ENCODE measurements around the gene MAMLD1.
"Not testable (repeated sequence)": the region's sequence is repeated elsewhere in the genome, so short reads cannot be mapped to it uniquely, and the experiment has no call there.

MAMLD1 gene, protein sequence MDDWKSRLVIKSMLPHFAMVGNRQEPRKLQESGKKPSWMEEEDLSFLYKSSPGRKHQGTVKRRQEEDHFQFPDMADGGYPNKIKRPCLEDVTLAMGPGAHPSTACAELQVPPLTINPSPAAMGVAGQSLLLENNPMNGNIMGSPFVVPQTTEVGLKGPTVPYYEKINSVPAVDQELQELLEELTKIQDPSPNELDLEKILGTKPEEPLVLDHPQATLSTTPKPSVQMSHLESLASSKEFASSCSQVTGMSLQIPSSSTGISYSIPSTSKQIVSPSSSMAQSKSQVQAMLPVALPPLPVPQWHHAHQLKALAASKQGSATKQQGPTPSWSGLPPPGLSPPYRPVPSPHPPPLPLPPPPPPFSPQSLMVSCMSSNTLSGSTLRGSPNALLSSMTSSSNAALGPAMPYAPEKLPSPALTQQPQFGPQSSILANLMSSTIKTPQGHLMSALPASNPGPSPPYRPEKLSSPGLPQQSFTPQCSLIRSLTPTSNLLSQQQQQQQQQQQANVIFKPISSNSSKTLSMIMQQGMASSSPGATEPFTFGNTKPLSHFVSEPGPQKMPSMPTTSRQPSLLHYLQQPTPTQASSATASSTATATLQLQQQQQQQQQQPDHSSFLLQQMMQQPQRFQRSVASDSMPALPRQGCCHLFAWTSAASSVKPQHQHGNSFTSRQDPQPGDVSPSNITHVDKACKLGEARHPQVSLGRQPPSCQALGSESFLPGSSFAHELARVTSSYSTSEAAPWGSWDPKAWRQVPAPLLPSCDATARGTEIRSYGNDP

DNA sequence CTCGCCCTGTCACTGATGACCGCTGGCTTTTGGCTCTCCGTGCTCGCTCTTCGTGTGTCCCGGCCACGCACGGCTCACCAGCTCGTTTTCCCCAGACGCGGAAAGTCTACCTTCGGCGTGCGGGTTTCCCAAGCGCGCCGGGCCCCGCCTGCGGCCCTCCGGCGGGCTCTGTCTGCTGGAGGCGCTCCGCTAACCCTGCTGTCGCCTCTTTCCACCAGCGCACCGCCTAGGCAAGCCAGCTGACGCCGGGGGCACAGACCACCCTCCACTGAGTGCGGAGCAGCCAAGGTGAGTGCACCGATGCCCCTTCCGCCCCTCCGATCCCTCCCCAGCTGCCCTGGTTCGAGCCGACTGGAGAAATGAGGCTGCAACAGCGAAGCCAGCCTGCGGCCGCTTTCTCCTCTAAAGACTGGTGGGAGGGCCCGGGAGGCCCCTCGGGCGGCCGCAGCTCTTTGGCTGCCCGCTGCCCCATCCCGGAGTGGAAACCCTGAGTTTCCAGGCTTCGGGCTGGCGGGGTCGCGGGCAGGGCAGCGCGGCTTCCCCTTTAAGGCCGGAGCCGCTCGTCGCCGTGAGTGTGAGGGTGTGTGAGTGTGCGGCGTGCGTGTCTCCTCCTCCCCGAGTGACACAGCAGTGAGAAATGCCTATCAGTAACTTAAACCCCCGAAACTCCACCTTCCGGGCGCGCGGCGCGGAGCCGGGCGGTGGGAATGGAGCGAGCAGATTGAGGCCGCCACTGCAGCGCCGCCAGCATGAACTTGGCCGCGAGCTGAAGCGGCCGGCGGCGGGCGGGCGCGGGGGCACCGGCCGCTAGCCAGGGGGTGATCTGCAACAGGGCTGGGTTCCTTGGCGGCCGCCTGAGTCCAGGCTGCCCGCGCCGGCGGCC, at the start of gene MAMLD1:
MAMLD1 (plus strand) TSS at position 719 of the 883 bp plus-strand sequence. CDS start 82,200 bp downstream, outside the sequence.
- peak; percentile 70 to 81 (median 80) for DNase-seq

DNA sequence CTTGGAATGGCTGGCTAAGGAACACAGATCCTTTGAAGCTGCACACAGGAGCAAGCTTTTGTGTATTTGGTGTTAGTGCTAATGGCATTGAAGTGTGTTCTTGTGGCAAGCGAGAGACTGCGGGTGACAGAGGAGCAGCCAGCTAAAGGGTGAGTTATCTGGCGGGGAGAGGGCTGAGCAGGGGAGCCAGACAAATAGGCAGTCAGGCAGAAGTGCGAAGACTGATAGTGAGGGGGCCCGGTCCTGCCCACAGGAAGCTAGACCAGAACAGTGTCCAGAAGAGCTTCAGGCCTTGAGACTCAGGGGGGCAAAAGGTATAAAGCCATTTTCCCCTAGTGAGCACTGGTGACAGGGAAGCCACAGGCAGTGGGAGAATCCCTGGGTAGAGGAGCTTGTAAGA, 49.6 kb upstream of the MAMLD1 start:
- no peak for DNase-seq

DNA sequence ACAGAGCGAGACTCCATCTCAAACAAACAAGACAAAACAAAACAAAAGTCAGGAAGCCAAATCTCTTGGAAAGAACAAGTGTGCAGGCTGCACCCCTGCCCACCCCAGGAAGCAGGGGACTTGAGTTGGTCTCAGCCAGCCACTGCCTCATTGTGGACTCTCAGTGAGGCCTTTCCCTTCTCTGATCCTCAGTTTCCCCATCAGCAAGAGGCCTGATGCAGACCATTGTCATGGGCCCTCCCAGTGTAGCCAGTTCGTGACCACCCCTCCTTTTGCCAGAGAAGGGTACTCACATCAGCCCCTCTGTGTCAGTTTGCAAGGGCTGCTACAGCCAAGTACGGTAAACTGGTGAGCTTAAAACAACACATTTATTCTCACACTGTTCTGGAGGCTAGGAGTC, 48.9 kb upstream of the MAMLD1 start:
- DNase-seq: no peak

DNA sequence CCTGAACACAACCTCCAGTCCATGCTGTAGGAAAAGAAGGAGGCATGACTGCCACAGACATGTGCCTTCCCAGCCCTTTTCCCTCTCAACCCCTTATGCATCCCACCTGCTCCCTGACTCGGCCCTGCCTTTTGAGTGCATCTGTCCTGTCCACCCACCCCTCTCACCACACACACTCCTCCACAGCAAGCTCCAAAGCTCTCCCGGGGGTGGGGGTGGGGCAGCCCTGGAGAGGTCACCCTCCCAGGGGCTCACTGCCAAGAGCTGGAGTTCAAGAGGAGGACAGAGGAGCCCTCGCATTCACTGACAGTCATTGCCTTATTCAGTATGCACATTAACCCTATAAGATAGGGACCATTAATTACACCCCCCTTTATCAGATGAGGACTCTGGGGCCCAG, 46.6 kb upstream of the MAMLD1 start:
- no peak for DNase-seq

DNA sequence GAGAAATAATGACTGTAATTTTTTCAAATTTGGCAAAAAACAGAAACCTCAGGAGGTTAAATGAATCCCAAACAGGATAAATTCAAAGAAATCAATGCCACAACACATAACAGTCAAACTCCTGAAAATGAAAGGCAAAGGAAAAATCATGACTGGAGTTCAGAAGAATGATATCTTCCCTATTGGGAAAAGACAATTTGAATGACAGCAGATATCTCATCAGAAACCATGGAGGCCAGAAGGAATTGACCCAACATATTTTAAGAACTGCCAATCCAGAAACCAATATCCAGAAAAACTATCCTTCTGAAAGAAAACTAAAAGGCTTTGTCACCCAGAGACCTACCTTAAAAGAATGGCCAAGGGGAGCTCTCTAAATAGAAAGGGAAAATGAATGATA, 40.1 kb upstream of the MAMLD1 start:
- DNase-seq: no peak

DNA sequence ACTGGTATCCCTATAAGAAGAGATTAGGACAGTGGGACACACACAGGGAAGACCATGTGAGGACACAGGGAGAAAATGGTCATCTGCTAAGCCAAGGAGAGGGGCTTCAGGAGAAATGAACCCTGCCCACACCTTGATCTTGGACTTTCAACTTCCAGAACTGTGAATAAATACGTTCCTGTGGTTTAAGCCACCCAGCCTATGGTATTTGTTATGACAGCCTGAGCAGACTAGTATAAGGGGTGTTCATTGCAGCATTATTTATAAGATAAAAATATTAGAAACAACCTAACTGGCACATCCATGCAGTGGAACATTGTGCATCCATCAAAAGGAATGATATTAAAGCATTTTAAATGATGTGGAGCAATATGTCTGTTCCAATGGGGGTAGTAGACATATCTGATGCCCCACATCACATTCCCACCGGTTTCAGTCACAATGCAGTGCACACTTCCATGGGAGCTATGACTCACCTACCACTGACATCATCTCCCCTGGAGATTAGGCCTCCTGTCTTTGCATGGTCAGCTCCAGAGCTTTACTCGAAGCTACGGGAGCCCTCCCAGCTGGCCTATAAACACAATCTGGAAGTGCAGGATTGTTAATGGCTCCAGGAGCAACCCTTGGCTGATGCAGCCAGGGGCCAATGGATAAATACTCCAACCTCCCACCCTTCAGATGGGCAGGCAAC, 38.9 kb upstream of the MAMLD1 start:
- DNase-seq: peak in 2 of 3 donors; percentile 8 to 21

DNA sequence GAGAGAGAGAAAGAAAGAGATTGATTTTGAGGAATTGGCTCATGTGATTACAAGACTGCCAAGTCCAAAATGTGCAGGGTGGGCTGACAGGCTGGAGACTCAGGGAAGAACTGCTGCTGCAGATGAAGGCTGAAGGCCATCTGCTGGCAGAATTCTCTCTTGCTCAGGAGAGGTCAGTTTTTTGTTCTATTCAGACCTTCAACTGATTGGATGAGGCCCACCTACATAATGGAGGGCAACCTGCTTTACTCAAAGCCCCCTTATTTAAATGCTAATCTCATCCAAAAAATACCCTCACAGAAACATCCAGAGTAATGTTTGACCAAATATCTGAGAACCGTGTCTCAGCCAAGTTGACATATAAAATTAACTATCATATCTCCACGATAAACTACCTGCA, 38.2 kb upstream of the MAMLD1 start:
- no peak for DNase-seq

DNA sequence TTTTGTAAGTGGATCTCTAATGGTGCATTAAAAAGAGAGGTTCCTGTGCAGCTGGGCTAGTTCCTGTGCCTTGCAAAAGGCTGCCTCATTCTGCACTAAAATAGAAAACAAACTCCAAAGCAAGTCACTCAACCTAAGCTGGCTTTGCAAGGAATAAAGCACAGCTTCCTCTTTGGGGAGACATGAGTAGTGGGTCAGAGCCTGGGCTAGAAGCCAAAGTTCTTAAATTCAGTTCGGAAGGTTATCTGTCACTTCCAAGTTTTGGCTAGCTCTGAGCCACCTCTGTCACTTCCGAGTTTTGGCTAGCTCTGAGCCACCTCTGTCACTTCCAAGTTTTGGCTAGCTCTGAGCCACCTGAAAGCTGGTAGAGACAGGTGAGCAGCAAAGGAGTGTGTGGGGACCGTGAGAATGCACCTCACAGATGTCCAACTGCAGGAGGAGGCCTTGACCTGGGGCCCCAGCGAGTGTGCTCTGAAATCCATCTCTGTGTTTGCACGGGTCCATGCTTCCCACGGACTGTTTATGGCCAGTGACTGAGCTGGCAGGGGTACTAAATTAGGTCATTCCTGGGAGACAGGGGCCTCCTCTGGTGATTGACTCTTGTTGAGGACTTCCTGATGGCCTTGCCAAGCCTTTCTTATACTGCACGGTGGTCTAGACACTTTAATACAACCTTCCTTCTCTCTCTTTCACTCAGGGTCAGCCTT, 36.4 kb upstream of the MAMLD1 start:
- no peak for DNase-seq

DNA sequence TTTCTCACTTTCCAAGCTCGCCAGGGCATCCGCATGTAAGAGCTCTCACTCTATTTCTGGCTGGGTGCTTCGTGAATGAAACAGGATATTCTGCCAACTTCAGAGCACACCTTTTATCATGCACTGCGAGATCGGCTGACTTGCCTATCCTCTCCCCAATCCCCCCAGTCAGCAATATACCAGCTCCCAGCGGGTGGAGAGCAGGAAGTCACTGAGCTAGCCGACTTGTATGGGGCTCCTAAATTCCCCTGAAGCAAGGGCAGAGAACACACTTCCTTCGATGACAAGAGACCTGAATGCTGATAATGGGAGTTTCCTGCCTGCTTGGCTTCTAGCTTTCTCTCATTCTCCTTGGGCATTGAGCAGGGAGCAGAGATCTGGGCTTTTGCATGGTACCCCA, 33.8 kb upstream of the MAMLD1 start:
- DNase-seq: no peak

DNA sequence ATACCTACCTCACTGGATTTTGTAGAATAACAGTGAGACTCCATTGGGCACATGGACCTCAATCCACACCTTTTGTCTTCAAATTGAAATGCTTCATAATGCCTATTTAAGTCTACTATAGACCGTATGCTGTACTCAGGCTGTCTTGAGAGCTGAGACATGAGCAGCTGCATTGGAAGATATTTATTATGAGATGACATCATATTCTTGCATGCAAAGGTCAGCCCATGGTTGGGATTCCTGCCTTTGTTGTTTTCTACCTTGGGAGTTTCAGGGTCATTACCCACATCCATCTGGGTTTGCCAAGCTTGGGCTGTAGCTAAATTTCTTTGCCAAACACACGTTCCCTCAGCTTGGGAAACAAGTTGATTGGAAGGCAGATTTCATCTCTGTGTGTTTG, 33.2 kb upstream of the MAMLD1 start:
- DNase-seq: no peak

DNA sequence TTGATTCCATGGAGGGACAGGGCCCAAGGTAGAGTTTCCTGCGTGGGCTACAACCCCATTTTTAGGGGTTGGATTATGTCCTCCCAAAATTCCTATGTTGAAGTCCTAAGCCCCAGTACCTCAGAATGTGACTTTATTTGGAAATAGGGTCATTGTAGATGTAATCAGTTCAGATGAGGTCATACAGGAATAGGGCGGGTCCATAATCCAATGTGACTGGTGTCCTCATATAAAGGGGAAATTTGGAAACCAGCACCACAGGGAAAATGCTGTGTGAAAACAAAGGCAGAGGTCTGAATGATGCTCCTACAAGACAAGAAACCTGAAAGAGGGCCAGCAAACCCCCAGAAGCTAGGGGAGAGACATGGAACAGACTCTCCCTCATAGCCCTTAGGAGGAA, 31.1 kb upstream of the MAMLD1 start:
- DNase-seq: peak; percentile 36 to 48 (median 46)

DNA sequence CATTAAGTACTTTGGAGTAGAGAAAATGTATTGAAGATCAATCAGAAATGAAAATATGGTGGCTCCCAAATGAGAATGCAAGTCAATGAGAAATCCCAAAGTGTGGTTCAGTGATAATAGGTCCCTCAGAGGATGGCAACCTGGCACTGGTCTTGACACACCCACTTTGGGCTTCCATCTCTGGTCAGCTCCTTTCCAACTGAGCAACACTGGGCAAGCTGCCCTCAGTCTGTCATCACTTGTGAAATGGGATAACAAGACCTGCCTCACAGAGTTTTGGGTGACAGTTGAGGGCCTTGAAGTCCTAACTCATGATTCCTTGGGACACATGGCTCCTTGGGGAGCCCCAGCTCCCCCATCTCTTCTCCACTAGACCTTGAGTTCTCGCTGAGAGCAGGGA, 29.0 kb upstream of the MAMLD1 start:
- no peak for DNase-seq

DNA sequence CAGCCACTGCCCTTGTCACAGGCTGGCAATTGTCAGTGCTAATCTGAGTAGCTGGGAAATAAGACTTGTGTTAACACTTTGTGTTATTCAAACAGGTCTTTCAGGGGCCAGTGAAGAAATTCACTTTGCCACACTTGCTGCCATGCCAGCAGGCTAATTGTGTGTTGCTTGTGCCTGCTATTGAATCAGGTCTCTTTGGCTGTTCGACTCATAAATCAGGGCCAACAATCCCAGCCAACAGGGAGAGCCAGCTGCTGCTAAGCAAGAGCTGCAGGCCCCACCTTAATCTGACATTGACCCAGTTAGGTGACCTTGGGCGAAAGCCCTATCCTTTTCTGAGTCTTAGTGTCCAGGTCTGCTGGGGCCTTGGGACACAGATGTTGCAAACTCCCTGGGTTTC, 28.1 kb upstream of the MAMLD1 start:
- no peak for DNase-seq

DNA sequence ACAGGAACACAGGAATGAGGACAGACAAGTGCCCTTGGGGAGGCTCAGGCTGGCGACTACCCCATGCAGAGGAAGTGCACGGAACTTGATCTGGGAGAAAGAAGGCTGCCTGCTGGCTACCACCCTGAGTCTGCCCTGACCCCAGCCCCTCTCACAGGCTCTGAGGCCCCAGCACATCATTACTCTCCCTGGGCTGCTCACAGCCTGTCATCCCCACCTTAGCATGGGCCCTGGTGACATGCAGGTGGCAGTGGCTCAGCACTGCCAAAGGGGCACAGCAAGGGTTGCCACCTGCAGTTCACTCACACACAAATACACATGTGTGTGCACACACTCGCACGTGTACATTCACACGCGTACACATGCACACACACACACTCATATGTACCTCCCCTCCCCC, 26.1 kb upstream of the MAMLD1 start:
- DNase-seq: no peak

DNA sequence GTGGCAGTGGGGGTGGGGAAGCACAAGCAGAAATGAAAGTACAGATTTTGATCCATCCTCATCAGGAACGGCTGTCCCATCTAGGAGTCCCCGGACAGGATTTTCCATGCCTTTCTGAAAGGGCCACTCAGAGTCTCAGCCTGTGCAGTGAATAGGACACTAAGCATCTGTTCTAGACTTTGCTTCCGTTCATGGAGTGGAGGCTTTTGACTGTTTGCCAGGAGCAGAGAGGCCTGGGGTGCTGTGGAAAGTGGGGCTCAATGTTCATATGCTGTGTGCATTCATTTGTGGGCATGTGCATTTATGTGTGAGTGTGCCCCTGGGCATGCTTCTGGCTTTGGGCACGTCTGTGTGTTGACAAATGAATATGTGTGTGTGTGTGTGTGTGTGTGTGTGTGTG, 25.6 kb upstream of the MAMLD1 start:
- no peak for DNase-seq

DNA sequence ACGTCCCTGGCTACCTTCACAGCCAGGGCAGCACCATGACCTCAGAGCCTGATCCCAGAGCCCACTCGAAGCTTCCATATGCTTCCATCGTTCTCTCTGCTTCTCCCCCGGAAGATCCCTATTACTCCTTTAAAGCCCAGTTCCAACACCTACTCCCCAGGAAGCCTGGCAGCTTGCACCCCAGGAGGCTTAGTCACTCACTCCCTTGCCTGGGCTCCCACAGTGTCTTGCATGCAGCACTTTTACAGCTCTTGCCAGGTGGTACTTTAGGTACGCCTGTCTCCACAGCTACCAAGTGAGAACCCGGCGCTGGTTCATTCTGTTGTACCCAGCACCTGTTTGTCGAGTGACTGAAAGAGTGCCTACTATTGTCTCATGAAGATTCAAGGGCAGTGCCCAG, 24.5 kb upstream of the MAMLD1 start:
- no peak for DNase-seq

DNA sequence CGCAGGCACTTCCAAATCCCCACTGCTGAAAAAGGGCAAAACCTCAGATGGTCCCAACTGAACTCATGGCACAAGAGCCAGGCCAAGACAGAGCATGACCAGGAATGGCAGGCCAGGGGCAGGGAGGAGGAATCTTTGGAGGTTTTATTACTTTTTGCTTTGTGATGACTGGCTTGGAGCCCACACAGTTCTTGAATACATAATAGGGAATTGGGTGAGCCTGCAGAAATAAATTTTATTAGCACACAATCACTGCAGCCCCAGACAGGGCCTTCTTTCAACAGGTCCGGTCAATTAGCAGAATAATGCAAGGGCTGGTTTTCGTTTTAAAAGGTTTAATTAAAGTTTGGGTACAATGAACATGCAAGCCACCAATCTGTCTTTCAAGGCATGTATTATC, 23.4 kb upstream of the MAMLD1 start:
- no peak for DNase-seq

DNA sequence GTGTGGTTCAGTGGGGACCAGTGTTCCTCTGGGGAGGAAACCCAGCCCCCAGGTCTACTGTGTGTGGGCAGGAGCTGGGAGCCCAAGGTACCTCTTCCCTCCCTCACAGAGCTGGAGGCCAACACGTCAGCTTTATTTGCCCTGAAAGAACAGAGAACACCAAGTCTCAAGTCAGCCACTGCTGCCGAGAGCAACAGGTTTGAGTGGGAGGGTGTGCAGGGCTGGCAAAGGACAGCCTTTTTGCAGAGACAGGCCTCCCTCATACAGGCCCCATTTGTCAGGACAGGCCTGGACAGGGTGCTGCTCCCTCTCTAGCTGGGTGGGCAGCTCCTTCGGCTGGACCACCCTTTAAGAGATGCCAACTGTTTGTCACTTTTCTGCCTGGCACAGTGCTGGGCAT, 22.8 kb upstream of the MAMLD1 start:
- DNase-seq: not testable (repeated sequence)

DNA sequence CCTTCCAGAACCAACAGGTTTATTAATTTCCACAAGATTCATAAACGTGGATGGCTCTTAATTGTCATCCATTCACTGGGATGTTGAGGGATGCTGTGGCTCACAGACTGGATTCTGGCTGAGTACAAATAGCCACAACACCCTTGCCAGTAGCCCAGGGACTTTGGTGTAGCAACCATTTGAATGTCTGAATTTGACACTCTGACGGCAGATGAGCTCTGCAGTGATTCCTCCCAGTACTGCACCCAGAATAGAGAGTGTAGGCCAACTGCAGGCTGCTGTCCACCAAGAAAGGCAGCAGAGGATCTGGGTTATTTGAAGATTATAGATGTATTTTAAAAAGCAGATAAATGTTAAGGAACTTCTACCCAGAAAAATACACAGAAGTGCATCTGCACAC, 15.6 kb upstream of the MAMLD1 start:
- DNase-seq: no peak

DNA sequence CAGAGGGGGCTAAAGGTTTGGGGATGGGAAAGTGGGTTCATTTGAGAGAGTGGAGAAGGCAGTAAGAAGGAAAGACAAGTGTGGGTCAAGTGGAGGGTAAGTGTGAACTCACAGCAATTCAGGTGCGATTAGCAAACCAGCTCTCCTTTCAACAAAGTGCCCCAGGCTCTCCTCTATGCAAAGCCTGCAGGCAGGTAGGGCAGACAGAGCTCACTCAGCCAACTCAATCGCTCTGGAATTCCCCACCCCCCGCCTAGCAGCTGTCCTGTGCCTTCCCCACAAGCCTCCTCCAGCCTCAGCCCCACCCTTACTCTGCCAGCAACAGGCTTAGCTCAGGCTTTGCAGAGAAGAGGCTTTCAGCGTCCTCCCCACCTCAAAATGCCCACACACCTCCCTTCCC, 14.8 kb upstream of the MAMLD1 start:
- no peak for DNase-seq

DNA sequence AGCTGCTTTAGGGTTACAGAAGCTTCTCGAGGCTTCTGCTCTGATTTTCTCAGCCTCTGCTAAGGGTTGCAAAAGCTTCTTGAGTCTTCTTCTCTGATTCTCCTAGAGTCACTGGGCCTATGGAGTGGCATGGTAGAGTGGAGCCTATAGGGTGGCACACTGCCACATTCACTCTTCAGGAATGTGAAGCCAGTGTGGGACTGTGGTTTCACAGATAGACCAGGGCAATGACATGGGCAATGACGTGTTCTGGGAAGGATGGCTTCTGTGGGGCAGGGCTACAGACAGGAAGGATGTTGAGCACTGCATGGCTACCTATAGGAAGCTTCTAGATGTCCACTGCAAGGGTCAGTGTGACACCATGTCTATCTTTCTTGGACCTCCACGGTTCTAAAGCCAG, 11.0 kb upstream of the MAMLD1 start:
- no peak for DNase-seq

DNA sequence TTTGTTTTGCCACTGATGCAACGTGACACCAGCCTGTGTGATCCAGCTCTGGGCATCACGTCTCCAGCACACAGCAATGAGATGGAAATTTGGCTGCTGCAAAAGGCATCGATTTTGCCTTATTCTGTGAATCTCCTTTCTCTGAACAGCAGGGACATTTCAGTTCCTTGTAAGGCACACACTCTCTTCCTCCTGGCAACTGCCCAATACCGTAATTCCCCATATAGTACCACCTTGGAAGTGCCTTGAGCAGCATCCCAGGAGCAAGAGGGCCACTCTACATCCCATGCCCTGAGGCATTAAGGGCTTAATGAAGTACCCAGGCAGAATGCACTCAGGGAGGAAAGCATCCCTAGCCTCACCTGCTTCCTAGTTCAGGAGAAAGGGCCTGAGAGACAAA, 10.5 kb upstream of the MAMLD1 start:
- peak in 1 of 3 donors; percentile 24 for DNase-seq
